GM21723 (cell line): ENCODE results near the gene FAM136A.
A peak's percentile ranks its signal among the peaks of the same experiment; 100 is the strongest.
"Not testable (repeated sequence)": the region's sequence is repeated elsewhere in the genome, so short reads cannot be mapped to it uniquely, and the experiment has no call there.

Experiments
- ATAC-seq: cut with Tn5 transposase; IDR thresholded peaks from one replicate; pipeline ENCODE4 v1.9.1; 2021; ENCODE audit warnings: mild to moderate bottlenecking, moderate library complexity; ENCODE audit not compliant: unreplicated experiment

Gene FAM136A

GRCh38 chr2:70301344-70302194 is at the start of gene FAM136A:
FAM136A (minus strand) TSS chr2:70302067; CDS start chr2:70302011, 56 bp downstream.
- peak; percentile 78 for ATAC-seq

DNA sequence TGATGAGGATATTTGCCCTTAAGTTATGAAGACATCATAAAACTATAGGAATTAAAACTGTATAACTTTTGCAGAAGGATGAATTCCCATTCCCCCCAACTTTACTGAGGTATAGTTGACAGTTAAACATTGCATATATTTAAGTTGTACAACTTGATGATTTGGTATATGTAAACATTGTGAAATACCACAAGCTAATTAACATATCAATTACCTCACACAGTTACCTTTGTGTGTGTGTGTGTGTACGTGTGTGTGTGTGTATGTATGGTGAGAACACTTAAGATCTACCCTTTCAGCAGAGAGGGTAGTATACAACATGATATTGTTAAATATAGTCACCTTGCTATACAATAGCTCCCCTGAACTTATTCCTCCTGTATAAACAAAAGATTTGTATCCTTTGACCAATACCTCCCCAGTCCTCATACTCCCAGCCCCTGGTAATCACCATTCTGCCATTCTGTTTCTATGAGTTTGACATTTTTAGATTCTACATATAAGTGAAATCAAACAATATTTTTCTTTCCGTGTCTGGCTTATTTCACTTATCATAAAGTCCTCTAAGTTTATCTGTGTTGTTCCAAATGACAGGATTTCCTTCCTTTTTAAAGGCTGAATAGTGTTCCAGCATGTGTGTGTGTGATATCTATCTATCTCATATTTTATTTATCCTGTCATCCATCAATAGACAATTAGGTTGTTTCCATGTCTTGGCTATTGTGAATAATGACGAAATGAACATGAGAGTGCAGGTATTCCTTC is 48.2 kb upstream of the FAM136A start:
- ATAC-seq, result no peak

GRCh38 chr2:70347831-70348230 is 46.0 kb upstream of the FAM136A start:
- ATAC-seq, result no peak

DNA sequence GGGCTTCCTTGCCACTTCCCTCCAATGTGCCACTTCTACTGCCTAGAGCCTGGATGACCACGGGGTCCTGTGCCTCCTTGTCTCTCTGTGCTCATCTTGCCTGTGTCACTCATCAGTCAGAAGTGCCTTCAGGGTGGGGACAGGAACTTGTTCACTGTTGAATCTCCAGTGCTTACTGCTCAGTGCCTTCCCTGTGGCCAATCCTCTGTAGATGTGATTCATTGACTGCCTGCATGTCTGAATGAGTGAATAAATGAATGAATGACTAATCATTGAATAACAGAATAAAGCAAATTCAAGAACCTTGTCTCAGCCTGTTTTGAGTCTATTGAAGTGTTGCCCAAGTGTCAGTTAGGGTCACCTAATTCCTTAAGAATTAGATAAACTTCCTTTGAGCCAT is 42.3 kb upstream of the FAM136A start:
- ATAC-seq, result no peak

DNA sequence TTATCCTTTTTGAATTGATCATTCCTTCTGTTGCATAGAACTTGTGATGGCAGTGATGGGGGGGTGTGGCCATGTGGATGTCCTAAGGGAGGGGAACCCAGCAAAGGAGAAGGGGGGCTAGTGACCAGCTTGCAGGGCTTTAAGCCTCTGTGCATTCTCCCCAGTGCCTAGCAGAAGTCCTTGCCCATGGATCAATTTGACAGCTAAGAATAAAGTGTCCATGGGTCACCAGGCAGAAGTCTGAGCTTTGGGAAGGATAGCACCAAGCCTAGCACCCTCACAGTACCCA is 39.6 kb upstream of the FAM136A start:
- no peak for ATAC-seq

DNA sequence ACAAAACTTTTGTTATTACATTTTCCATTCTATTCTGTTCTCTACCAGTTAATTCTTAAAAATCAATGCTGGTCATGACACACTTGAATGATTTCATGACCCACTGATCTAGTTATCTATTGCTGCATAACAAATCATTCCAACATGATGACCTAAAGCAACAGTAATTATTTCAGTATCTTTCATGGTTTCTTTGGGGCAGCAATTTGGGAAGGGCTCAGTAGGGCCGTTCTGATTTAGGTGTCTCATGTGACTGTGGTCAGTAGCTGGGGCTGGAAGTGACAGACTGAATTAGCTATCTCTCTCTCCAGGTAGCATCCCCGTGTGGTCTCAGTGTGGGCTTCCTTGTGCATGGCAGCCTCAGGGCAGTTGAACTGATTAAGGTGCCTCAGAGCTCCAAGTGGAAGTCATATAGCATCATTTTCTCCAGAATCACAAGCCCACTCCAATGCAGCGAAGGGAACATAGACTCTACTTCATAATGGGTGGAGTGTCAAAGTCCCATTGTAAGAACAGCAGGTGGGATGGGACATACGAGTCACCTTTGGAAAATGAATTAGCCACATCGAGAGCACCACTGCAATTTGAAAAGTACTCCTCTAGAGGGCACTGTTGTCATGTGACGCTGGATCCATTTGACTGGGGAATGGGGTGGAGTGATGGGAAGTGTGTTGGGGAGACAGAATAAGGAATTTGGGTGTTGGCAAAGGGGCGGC is 39.1 kb upstream of the FAM136A start:
- ATAC-seq, result no peak

- ATAC-seq, result no peak
These were observed 38.2 kb upstream of the FAM136A start for GRCh38 chr2:70340075-70340474.

DNA sequence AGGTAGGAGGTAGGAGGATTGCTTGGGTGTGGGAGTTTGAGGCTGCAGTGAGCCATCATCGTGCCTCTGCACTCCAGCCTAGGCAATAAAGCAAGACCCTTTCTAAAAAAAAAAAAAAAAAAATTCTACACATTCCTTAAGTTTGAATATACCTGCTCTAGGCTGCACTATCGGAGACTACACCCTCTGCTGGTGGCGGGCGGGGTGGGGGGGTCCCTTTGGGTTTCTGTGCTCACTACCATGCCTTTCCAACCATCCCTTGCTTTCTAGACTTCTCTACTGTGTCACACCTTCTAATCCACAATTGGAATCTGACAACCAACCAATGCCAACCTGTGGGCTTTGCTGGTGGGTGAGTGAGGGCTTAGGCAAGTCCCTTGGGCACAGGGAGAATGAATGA is 34.7 kb upstream of the FAM136A start:
- no peak for ATAC-seq

DNA sequence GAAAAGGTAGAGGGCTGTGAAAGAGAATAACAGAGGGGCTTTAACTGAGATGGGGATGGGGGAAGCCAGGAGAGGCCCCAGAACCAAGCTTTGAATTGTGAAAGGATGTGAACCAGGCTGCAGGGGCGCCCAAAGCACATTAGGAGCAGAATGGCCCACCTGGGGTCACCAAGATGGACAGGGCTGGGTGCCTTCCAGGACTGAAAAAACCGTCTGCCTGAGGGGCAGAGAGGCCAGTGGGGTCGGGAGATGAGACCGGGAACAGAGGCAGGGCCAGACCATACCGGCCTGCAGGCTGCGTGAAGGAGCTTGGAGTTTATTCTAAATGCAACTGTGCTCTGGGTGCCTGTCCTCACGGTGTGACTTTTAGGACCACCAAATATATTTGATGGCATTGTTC is 29.1 kb upstream of the FAM136A start:
- no peak for ATAC-seq

GRCh38 chr2:70330476-70330875 is 28.6 kb upstream of the FAM136A start:
- ATAC-seq, result no peak

DNA sequence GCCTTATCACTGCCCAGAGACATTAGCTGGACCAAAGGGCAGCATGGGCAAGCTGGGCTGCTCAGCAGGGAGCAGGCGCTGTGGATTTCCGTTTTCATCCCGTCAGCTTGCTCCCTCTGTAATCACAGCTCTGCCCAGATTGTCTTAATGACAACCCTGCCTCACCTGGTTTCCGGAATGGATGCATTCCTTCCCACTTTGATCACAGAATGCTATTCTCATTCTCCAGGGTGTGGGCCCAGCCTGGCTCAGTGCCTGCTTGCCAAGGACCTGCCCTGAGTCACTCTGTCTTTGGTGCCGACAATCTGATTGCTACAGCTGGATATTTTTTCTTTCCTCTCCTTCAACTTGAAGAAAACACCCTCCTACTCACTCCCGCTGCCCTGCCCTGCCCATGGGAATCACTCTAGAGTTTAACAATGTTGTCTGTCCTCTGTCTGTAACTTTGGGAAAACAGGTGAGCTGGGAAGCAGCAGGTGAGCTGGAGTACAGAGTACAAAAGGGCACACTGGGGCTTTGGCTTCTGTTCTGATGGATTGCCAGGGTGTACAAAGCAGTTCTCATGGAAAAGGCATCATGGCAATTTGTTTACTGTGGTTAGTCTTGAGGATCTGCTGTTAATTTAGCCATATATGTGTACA is 27.2 kb upstream of the FAM136A start:
- no peak for ATAC-seq

DNA sequence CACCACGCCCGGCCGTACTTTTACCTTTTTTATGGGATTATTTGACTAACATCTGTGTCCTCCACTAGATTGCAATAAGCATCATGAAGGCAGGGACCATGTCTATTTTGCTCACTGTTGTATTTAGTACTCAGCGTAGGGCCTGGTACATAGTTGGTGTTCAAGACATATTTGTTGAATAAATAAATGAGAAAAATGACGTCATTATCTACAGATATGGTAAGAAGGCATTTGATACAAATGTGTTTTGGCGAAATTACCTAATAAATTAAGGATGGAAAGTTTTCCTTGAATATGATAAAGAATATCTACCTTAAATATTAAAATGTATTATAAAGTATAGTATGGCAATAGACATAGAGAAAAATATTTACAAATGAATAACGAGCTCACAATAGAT is 24.0 kb upstream of the FAM136A start:
- ATAC-seq, result no peak

DNA sequence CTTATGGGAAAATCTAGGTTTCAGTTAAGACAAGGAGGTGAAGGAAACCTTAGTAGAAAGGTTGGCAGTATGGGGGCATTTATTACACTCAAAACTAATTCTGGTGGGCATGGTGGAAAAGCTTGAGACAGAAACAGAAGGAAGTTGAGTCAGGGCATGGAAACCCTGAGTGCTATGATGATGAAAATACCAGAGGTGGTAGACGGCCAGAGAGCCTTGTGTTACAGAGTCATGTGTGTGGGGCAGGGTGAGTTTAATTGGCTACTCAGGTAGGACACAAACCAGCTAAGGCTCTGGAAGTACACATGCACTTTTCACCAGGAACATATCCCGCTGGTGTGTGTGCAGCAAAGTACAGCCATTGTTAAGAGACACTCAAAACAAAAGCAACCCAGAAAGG is 20.7 kb upstream of the FAM136A start:
- no peak for ATAC-seq

GRCh38 chr2:70321370-70321769 is 19.5 kb upstream of the FAM136A start:
- ATAC-seq, result no peak

GRCh38 chr2:70314640-70315039 is 12.8 kb upstream of the FAM136A start:
- ATAC-seq, result no peak

GRCh38 chr2:70312560-70312959 is 10.7 kb upstream of the FAM136A start:
- no peak for ATAC-seq

- ATAC-seq, result no peak
These were observed 9.0 kb upstream of the FAM136A start for GRCh38 chr2:70310899-70311298.

- no peak for ATAC-seq
These were observed 3.7 kb upstream of the FAM136A start for GRCh38 chr2:70305531-70305930.

DNA sequence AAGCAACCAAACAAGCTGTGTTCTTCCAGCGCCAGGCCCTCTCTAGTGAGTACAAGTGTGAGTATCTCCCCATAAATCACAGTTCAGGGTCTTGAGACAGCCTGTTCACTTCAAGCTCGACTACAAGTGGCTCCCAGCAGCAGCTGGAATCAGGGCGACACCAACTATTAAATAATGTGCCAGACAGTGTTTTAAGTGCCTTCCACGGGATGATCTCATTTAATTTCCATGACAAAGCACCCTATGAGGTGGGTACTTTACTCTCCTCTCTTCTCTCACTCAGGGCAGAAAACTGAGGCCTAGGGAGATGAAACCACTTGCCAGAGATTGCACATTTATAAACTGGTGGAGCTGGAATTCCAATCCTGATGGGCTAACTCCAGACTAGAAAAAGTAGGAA is 2.6 kb upstream of the FAM136A start:
- ATAC-seq, result no peak

DNA sequence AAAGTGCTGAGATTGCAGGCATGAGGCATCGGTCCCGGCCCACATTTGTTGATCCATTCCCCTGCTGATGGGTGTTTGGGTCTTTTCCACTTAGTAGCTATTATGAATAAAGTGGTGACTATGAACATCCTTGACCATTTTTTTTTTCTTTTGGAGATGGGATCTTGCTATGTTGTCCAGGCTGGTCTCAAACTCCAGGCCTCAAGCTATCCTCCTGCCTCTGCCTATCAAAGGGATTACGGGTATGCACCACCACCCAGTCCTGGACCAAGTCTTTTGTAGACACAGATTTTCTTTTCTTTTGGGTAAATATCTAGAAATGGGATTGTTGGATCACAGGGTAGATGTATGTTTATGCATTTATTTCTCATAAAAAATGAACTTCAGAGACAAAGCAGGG is 1.3 kb upstream of the FAM136A start:
- no peak for ATAC-seq

GRCh38 chr2:70302195-70302546 is 304 bp upstream of the FAM136A start:
- ATAC-seq, result not testable (repeated sequence)
